Type B pancreatic cell (in vitro differentiated cells): ENCODE data around the gene PRIMA1. TPM values are rescaled to one million over a fixed set of nuclear protein-coding genes. Genes with fewer than 3 reads are reported as not detected.

Source experiments
- DNase-seq: peaks from one replicate; pipeline ENCODE4 v3.0.0; 2021; ENCODE audit warnings: mixed read lengths; ENCODE audit not compliant: unreplicated experiment; ENCODE audit errors: extremely low spot score
- H3K27ac Mint-ChIP-seq: 2 replicates; pipeline ENCODE4 v1.8.0; 2021; ENCODE audit warnings: mild to moderate bottlenecking, mixed read lengths
- H3K27me3 Mint-ChIP-seq: 2 replicates; pipeline ENCODE4 v1.8.0; 2021; ENCODE audit warnings: mixed read lengths
- H3K36me3 Mint-ChIP-seq: 2 replicates; pipeline ENCODE4 v1.8.0; 2021; ENCODE audit warnings: mixed read lengths
- H3K4me1 Mint-ChIP-seq: one replicate; pipeline ENCODE4 v1.8.0; 2021; ENCODE audit warnings: mixed read lengths; ENCODE audit not compliant: unreplicated experiment
- H3K4me3 Mint-ChIP-seq: 2 replicates; pipeline ENCODE4 v1.8.0; 2021; ENCODE audit warnings: mild to moderate bottlenecking, mixed read lengths
- H3K9me3 Mint-ChIP-seq: 2 replicates; pipeline ENCODE4 v1.8.0; 2021; ENCODE audit warnings: mixed read lengths
- total RNA-seq: library from RNA; stranded (reverse); gene quantifications from 2 replicates; pipeline ENCODE4 v1.2.1, GENCODE V29; 2021; ENCODE audit warnings: low replicate concordance
- TF ChIP-seq, protein P1 (sequence below): fragments of 200-600 bp; sonication (generic); conservative IDR thresholded peaks from 2 replicates; pipeline ENCODE4 v1.5.0; 2021; ENCODE audit warnings: antibody characterized with exemption, mild to moderate bottlenecking

PRIMA1 gene
- total RNA-seq, 1 donor from 2014 or later: 1.7 TPM

DNA sequence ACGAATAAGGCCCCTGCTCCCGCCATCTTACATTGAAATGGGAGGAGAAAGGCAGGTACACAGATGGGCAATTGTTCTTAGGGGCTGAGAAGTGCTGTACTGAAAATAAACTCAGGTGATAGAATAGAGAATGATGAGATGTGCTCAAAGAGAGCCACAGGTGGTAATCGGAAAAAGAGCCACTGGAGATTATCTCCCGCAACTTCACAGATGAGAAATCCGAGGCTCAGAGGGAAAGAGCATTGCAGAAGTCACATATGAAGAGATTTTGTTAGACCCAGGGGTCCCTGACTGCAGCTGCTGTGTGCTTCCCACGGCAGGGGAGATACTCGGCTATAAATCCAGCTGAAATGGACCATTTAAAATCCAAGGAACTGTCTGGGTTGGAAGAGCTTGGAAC, 73.7 kb downstream of the PRIMA1 start:
- no peak overlapping the region for H3K4me3 Mint-ChIP-seq
- H3K4me1 Mint-ChIP-seq: no peaks in the 10 kb centered on the region
- TF ChIP-seq, protein P1, sequence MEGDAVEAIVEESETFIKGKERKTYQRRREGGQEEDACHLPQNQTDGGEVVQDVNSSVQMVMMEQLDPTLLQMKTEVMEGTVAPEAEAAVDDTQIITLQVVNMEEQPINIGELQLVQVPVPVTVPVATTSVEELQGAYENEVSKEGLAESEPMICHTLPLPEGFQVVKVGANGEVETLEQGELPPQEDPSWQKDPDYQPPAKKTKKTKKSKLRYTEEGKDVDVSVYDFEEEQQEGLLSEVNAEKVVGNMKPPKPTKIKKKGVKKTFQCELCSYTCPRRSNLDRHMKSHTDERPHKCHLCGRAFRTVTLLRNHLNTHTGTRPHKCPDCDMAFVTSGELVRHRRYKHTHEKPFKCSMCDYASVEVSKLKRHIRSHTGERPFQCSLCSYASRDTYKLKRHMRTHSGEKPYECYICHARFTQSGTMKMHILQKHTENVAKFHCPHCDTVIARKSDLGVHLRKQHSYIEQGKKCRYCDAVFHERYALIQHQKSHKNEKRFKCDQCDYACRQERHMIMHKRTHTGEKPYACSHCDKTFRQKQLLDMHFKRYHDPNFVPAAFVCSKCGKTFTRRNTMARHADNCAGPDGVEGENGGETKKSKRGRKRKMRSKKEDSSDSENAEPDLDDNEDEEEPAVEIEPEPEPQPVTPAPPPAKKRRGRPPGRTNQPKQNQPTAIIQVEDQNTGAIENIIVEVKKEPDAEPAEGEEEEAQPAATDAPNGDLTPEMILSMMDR: no peak
- no peaks in the 10 kb centered on the region for H3K36me3 Mint-ChIP-seq
- H3K9me3 Mint-ChIP-seq: no peaks in the 10 kb centered on the region
- H3K27ac Mint-ChIP-seq: no peak overlapping the region
- DNase-seq: no peak
- H3K27me3 Mint-ChIP-seq: peaks cover 16% of the 10 kb centered on the region

DNA sequence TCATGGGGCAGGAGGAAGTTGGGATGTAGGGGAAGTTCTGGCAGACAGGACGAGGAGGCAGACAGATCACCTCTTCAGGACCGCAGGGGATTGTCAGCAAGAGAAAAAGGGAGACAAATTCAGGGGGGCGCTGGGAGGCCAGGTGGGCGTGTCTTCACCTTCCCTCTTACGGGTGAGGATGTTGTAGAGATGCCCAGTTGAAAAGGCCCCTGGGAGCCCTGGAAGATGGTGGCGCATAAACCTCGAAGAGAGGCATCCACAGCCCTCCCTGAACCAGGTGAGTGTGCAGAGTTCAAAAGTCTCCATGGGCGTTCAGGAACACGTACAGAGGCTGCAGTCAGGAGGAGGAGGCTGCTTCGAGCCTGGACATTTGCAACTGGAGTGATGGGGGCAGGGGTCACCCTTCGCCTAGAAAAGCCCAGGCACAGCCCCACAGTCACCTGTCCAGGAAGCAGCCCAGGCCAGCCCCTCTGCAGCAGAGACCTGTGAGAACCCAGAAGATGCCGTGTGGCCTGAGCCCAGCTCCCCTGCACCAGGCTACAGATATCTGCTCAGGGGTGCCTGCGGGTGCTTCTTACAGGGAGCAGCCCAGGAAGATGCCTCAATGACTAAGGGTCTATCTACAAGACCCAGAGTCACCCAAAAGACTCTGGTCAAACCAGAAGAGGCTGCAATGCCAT, 74.4 kb downstream of the PRIMA1 start:
- H3K4me3 Mint-ChIP-seq: no peak overlapping the region
- no peak overlapping the region for H3K27ac Mint-ChIP-seq
- H3K9me3 Mint-ChIP-seq: no peaks in the 10 kb centered on the region
- TF ChIP-seq, protein P1: no peak
- H3K4me1 Mint-ChIP-seq: no peaks in the 10 kb centered on the region
- H3K36me3 Mint-ChIP-seq: no peaks in the 10 kb centered on the region
- no peak for DNase-seq
- peaks cover 16% of the 10 kb centered on the region for H3K27me3 Mint-ChIP-seq

DNA sequence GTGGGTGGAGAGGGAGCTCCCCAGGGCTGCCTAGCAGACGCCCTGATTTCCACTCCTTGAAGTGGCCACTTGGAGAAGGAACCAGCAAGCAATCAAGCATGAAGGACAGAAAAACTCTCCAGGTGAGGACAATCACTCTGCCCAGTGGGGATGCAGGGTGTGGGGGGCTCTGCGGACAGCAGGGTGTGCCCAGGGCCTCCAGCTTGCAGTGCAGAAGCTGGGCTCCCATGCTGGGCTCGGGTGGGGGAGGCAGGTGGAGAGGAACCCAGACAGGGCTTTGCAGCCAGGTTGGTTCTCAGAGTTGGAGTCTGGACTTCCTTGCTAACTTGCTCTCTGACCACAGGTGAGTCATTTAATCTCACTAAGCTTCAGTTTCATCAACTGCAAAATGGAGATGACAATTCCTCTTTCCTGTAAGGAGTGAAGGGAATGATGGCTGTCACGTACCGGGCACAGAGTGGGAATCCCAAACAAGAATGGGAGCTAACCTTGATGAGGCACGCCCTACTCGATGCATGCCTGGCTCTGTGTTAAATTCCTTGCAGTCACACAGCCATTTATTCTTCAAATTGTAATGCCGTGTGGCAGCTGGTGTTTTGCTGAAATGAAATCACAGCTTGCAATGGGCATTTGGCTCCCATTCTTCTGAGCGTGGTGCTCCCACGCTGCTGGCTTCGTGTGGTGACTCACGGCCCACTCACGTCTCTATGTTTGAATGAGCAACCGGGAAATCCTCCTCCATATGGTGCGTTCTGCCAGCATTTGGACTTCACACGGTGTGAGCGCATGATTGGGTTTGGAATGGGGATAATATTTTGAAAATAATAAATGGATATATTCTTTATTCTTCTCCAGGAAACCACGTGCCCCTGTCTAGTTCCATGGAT, 75.2 kb downstream of the PRIMA1 start:
- TF ChIP-seq, protein P1: no peak
- Mint-ChIP-seq H3K27me3 (peaks cover 18% of the 10 kb centered on the region), H3K36me3 (no peaks in the 10 kb centered on the region), H3K9me3 (no peaks in the 10 kb centered on the region), H3K27ac (no peak overlapping the region), H3K4me1 (no peaks in the 10 kb centered on the region), H3K4me3 (no peak overlapping the region)
- DNase-seq: no peak

DNA sequence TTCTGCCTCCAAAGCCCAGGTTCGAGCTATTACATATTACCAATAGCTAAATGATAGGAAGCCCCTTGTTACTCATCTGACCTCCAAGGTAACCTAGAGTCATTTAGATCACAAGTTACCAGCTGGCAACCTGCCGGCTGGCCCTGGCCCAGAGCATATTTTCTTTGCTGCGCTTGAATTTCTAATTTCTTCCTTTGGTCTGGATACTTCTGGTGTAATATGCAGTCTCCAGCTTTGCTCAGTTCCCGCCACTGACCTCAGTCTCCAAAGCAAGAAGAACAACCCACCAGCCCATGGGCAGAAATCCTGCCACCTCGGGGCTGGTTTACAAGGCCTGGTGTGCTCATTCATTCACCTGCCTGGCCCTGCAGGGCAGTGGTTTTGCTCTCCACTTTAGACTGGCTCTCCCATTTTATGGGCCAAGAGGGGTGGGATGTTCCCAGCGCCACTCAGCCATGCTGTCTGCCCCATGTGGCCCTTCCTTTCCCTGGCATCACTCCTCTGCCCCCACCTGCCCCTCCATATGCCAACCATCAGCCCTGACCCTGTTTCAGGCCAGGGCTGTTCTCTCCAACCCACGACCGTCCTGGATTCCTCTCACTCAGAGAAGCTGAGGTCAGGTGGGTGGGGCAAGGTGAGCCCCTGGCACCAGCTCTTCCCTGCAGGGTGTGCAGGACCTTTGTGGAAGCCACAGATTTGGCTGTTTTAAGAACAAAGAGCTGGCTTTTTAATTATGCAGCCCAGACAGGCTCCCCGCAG, 76.0 kb downstream of the PRIMA1 start:
- Mint-ChIP-seq H3K4me1 (no peaks in the 10 kb centered on the region), H3K27me3 (peaks cover 20% of the 10 kb centered on the region), H3K4me3 (no peak overlapping the region), H3K27ac (no peak overlapping the region), H3K9me3 (no peaks in the 10 kb centered on the region), H3K36me3 (no peaks in the 10 kb centered on the region)
- TF ChIP-seq, protein P1: no peak
- no peak for DNase-seq

DNA sequence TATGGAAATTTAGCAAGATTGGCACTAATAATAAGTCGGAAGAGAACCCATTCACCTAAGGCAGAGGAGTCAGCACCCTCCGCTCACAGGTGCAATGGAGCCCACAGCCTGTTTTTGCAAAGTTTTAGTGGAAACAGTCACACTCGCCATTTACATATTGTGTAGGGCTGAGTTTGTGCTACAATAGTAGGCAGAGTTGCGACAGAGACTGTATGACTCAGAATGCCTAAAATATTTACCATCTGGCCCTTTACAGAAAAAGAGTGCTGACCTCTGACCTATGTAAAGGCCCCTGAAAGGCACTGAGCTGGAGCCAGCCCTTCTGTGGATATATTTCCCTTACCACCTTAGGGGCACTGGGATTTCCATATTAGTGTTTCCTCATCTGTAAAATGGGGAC, 79.0 kb downstream of the PRIMA1 start:
- no peak for DNase-seq
- TF ChIP-seq, protein P1: no peak
- H3K36me3 Mint-ChIP-seq: no peaks in the 10 kb centered on the region
- no peak overlapping the region for H3K4me3 Mint-ChIP-seq
- H3K27me3 Mint-ChIP-seq: peaks cover 13% of the 10 kb centered on the region
- no peak overlapping the region for H3K27ac Mint-ChIP-seq
- no peaks in the 10 kb centered on the region for H3K9me3 Mint-ChIP-seq
- H3K4me1 Mint-ChIP-seq: no peaks in the 10 kb centered on the region
